H9 (cell line): ENCODE measurements around the gene TSPEAR. TPM values are rescaled to one million over a fixed set of nuclear protein-coding genes. Genes with fewer than 3 reads are reported as not detected.

Source experiments
- DNase-seq: peaks from one replicate; pipeline ENCODE4 v3.0.0-alpha.2; 2017
- H2AFZ ChIP-seq: one replicate; pipeline ENCODE4 v1.6.1; 2013; ENCODE audit warnings: mild to moderate bottlenecking, low read length, control low read depth, moderate library complexity
- H2AK5ac ChIP-seq: 2 replicates; pipeline ENCODE4 v1.6.1; 2013; ENCODE audit warnings: low read length, control low read depth, mixed read lengths; ENCODE audit not compliant: insufficient read length
- H2BK120ac ChIP-seq: one replicate; pipeline ENCODE4 v1.6.1; 2013; ENCODE audit warnings: low read depth, mild to moderate bottlenecking, low read length, control low read depth, inconsistent platforms; ENCODE audit not compliant: poor library complexity, severe bottlenecking
- H2BK12ac ChIP-seq: 2 replicates; pipeline ENCODE4 v1.6.1; 2013; ENCODE audit warnings: low read length, control low read depth, mixed read lengths, low read depth; ENCODE audit not compliant: insufficient read length
- H2BK15ac ChIP-seq: 2 replicates; pipeline ENCODE4 v1.6.1; 2013; ENCODE audit warnings: low read depth, low read length, control low read depth
- H2BK20ac ChIP-seq: one replicate; pipeline ENCODE4 v1.6.1; 2013; ENCODE audit warnings: low read depth, mild to moderate bottlenecking, low read length, control low read depth, inconsistent platforms; ENCODE audit not compliant: poor library complexity, severe bottlenecking
- H2BK5ac ChIP-seq: 2 replicates; pipeline ENCODE4 v1.6.1; 2013; ENCODE audit warnings: low read length, control low read depth, mixed read lengths; ENCODE audit not compliant: insufficient read length
- H3K14ac ChIP-seq: 2 replicates; pipeline ENCODE4 v1.6.1; 2013; ENCODE audit warnings: low read length, control low read depth; ENCODE audit not compliant: insufficient read depth
- H3K18ac ChIP-seq: 2 replicates; pipeline ENCODE4 v1.6.1; 2013; ENCODE audit warnings: low read depth, mild to moderate bottlenecking, mixed read lengths, low read length, control low read depth; ENCODE audit not compliant: insufficient read length
- H3K23ac ChIP-seq: 2 replicates; pipeline ENCODE4 v1.6.1; 2013; ENCODE audit warnings: low read length, control low read depth, mixed read lengths, low read depth; ENCODE audit not compliant: insufficient read length
- H3K23me2 ChIP-seq: 2 replicates; pipeline ENCODE4 v1.6.1; 2013; ENCODE audit warnings: low read depth, mild to moderate bottlenecking, mixed read lengths, low read length, control low read depth; ENCODE audit not compliant: insufficient read length, poor library complexity, severe bottlenecking
- H3K27ac ChIP-seq: 2 replicates; pipeline ENCODE4 v1.5.1; 2013; ENCODE audit warnings: low read length, control low read depth, mixed read lengths, low read depth; ENCODE audit not compliant: insufficient read length
- H3K27me3 ChIP-seq: 2 replicates; pipeline ENCODE4 v1.6.1; 2013; ENCODE audit warnings: low read length, control low read depth, inconsistent platforms; ENCODE audit not compliant: insufficient read depth
- H3K4ac ChIP-seq: 2 replicates; pipeline ENCODE4 v1.6.1; 2013; ENCODE audit warnings: low read depth, mild to moderate bottlenecking, control low read depth, inconsistent platforms, low read length, moderate library complexity
- H3K4me1 ChIP-seq: 2 replicates; pipeline ENCODE4 v1.6.1; 2013; ENCODE audit warnings: low read length, control low read depth, inconsistent platforms; ENCODE audit not compliant: insufficient read depth
- H3K4me2 ChIP-seq: 2 replicates; pipeline ENCODE4 v1.6.1; 2013; ENCODE audit warnings: low read length, control low read depth, mixed read lengths; ENCODE audit not compliant: insufficient read length, insufficient read depth
- H3K56ac ChIP-seq: 2 replicates; pipeline ENCODE4 v1.6.1; 2013; ENCODE audit warnings: low read depth, mild to moderate bottlenecking, mixed read lengths, low read length, control low read depth; ENCODE audit not compliant: insufficient read length
- H3K79me1 ChIP-seq: 2 replicates; pipeline ENCODE4 v1.6.1; 2013; ENCODE audit warnings: low read depth, mild to moderate bottlenecking, moderate library complexity, low read length, control low read depth, inconsistent platforms; ENCODE audit not compliant: insufficient read depth, poor library complexity, severe bottlenecking
- H3K79me2 ChIP-seq: 2 replicates; pipeline ENCODE4 v1.6.1; 2013; ENCODE audit warnings: low read length, control low read depth, inconsistent platforms; ENCODE audit not compliant: insufficient read depth
- H3K9ac ChIP-seq: 2 replicates; pipeline ENCODE4 v1.6.1; 2013; ENCODE audit warnings: low read length, control low read depth, mixed read lengths; ENCODE audit not compliant: insufficient read length; ENCODE audit errors: extremely low read depth
- H3K9me3 ChIP-seq: one replicate; pipeline ENCODE4 v1.6.1; 2013; ENCODE audit warnings: low read depth, low read length, inconsistent platforms; ENCODE audit not compliant: control insufficient read depth
- H3T11ph ChIP-seq: one replicate; pipeline ENCODE4 v1.6.1; 2013; ENCODE audit warnings: mild to moderate bottlenecking, low read length, control low read depth, inconsistent platforms
- H4K20me1 ChIP-seq: one replicate; pipeline ENCODE4 v1.6.1; 2013; ENCODE audit not compliant: control insufficient read depth, insufficient read length, insufficient read depth
- H4K5ac ChIP-seq: 2 replicates; pipeline ENCODE4 v1.6.1; 2013; ENCODE audit warnings: low read depth, mild to moderate bottlenecking, mixed read lengths, low read length, control low read depth; ENCODE audit not compliant: insufficient read length
- H4K8ac ChIP-seq: replicated peaks from 2 replicates; pipeline ENCODE4 v1.6.1; 2013; ENCODE audit warnings: low read length, control low read depth, mixed read lengths, low read depth; ENCODE audit not compliant: insufficient read length
- H4K91ac ChIP-seq: 2 replicates; pipeline ENCODE4 v1.6.1; 2013; ENCODE audit warnings: low read depth, mild to moderate bottlenecking, moderate library complexity, mixed read lengths, low read length, control low read depth; ENCODE audit not compliant: insufficient read length
- H3K27ac Mint-ChIP-seq, 3 experiments: 2 replicates in 2 of 3; 3 replicates in 1 of 3; pipeline ENCODE4 v1.8.0; 2020 to 2021; ENCODE audit warnings: mixed read lengths in 3 of 3, mild to moderate bottlenecking in 1 of 3, moderate library complexity in 1 of 3
- H3K27me3 Mint-ChIP-seq: 2 replicates; pipeline ENCODE4 v1.8.0; 2021; ENCODE audit warnings: low read depth, mild to moderate bottlenecking, moderate library complexity, mixed read lengths
- H3K36me3 Mint-ChIP-seq, 3 experiments: 2 replicates in 2 of 3; 3 replicates in 1 of 3; pipeline ENCODE4 v1.8.0; 2020 to 2021; ENCODE audit warnings: low read depth in 3 of 3, mixed read lengths in 3 of 3; ENCODE audit not compliant: insufficient read depth in 1 of 3
- H3K4me1 Mint-ChIP-seq, 2 experiments: 2 replicates each; pipeline ENCODE4 v1.8.0; 2020; ENCODE audit warnings: mixed read lengths in 2 of 2
- H3K4me3 Mint-ChIP-seq, 2 experiments: 2 replicates in 1 of 2; 3 replicates in 1 of 2; pipeline ENCODE4 v1.8.0; 2020 to 2021; ENCODE audit warnings: mild to moderate bottlenecking in 2 of 2, mixed read lengths in 2 of 2, moderate library complexity in 1 of 2
- H3K9me3 Mint-ChIP-seq, 2 experiments: 2 replicates in 1 of 2; 3 replicates in 1 of 2; pipeline ENCODE4 v1.8.0; 2020; ENCODE audit warnings: mild to moderate bottlenecking in 2 of 2, mixed read lengths in 2 of 2, moderate library complexity in 1 of 2
- WGBS: extraction: QIAGEN DNeasy Blood & Tissue Kit; methylation state at CpG from one replicate; pipeline ENCODE4 v1.1.7; 2013; ENCODE audit warnings: missing lambda C conversion rate, low lambda C conversion rate, mixed read lengths; ENCODE audit not compliant: insufficient read length; ENCODE audit errors: extremely low coverage; 5-methylcytosine and 5-hydroxymethylcytosine counted together
- total RNA-seq: library from RNA; stranded (reverse); gene quantifications from 2 replicates; pipeline ENCODE4 v1.2.1, GENCODE V29; 2021
- TF ChIP-seq, protein P1 (sequence below): fragments of 200-600 bp; sonication (generic); conservative IDR thresholded peaks from 3 replicates; pipeline ENCODE4 v1.8.0; 2021; ENCODE audit warnings: antibody characterized with exemption, mild to moderate bottlenecking

TSPEAR gene
- total RNA-seq, 1 experiment from 2014 or later: 1.3 TPM

DNA sequence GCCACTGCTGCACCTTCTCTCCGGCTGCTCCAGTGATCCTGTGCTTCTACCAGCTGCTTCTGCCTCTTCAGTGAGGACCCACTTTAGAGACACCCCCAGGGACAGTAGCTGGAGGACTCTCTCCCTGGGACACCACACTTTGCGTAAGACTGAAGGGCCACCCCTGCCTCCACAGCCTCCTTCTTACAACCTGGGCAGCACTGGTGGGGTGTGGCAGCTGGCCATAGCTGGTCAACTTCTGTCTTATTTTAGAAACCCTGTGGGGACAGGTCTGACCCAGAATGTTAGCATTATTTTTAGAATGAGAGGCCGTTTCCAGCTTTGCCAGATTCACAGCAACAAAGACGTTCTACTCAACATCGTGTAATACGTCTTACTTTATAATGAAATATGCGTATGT, 85.6 kb downstream of the TSPEAR start:
- peaks cover 3 to 7% of the 10 kb centered on the region in 2 experiments; a peak in 2 of 4 replicates for H3K4me1 Mint-ChIP-seq
- no peak overlapping the region for H2BK15ac ChIP-seq
- H3K9me3 ChIP-seq: no peaks in the 10 kb centered on the region
- H3K56ac ChIP-seq: no peak overlapping the region
- no peak overlapping the region for H3K4ac ChIP-seq
- no peak overlapping the region for H4K91ac ChIP-seq
- DNase-seq: no peak
- no peak overlapping the region for H3T11ph ChIP-seq
- no peak overlapping the region for H3K4me2 ChIP-seq
- no peak overlapping the region for H3K27ac Mint-ChIP-seq
- H3K23ac ChIP-seq: no peak overlapping the region
- no peak overlapping the region for H3K14ac ChIP-seq
- H2BK20ac ChIP-seq: no peak overlapping the region
- H3K27ac ChIP-seq: no peak overlapping the region
- no CpG with 5 or more reads among the region's 7 CpGs for WGBS
- H3K27me3 ChIP-seq: no peaks in the 10 kb centered on the region
- H4K5ac ChIP-seq: no peak overlapping the region
- no peaks in the 10 kb centered on the region for H3K23me2 ChIP-seq
- no peak overlapping the region for H2BK12ac ChIP-seq
- H4K8ac ChIP-seq: no peak overlapping the region
- no peak overlapping the region for H3K18ac ChIP-seq
- H2BK5ac ChIP-seq: no peak overlapping the region
- H3K79me2 ChIP-seq: no peaks in the 10 kb centered on the region
- H2AK5ac ChIP-seq: no peak overlapping the region
- peaks cover 5% of the 10 kb centered on the region for H3K27me3 Mint-ChIP-seq
- no peak overlapping the region for H3K4me3 Mint-ChIP-seq
- H3K4me1 ChIP-seq: no peaks in the 10 kb centered on the region
- H2BK120ac ChIP-seq: no peak overlapping the region
- H3K9me3 Mint-ChIP-seq: peaks cover 33 to 35% of the 10 kb centered on the region in 2 experiments
- H3K79me1 ChIP-seq: no peaks in the 10 kb centered on the region
- peaks cover 8 to 25% (median 14%) of the 10 kb centered on the region in 3 experiments; a peak in 6 of 7 replicates for H3K36me3 Mint-ChIP-seq
- H2AFZ ChIP-seq: no peak overlapping the region
- TF ChIP-seq, protein P1, sequence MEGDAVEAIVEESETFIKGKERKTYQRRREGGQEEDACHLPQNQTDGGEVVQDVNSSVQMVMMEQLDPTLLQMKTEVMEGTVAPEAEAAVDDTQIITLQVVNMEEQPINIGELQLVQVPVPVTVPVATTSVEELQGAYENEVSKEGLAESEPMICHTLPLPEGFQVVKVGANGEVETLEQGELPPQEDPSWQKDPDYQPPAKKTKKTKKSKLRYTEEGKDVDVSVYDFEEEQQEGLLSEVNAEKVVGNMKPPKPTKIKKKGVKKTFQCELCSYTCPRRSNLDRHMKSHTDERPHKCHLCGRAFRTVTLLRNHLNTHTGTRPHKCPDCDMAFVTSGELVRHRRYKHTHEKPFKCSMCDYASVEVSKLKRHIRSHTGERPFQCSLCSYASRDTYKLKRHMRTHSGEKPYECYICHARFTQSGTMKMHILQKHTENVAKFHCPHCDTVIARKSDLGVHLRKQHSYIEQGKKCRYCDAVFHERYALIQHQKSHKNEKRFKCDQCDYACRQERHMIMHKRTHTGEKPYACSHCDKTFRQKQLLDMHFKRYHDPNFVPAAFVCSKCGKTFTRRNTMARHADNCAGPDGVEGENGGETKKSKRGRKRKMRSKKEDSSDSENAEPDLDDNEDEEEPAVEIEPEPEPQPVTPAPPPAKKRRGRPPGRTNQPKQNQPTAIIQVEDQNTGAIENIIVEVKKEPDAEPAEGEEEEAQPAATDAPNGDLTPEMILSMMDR: no peak
- no peak overlapping the region for H3K9ac ChIP-seq
- no peaks in the 10 kb centered on the region for H4K20me1 ChIP-seq
